Left forelimb (tissue), 1 donor: ENCODE data around the gene ARTN.
A peak's percentile ranks its signal among the peaks of the same experiment; 100 is the strongest.

Experiments used
- DNase-seq: peaks from one replicate; pipeline ENCODE4 v3.0.0-alpha.2; 2018; ENCODE audit warnings: low spot score

The ARTN gene

GRCh38 chr1:43924516-43924915, 9.1 kb upstream of the ARTN start:
- DNase-seq: no peak

GRCh38 chr1:43925846-43926245, 7.8 kb upstream of the ARTN start:
- DNase-seq: no peak

GRCh38 chr1:43930168-43930948, 3.2 kb upstream of the ARTN start:
- no peak for DNase-seq

- DNase-seq: no peak
Measured at GRCh38 chr1:43930949-43931275, 2.7 kb upstream of the ARTN start.

- DNase-seq: no peak
Measured at GRCh38 chr1:43931711-43932660, 1.6 kb upstream of the ARTN start.

- no peak for DNase-seq
Measured at GRCh38 chr1:43932786-43933385, 715 bp upstream of the ARTN start.

GRCh38 chr1:43934101-43934985, 742 bp downstream of the ARTN start:
- DNase-seq: peak; percentile 82

GRCh38 chr1:43934986-43935324, 1.4 kb downstream of the ARTN start:
- no peak for DNase-seq

- DNase-seq: no peak
Measured at GRCh38 chr1:43935711-43936427, 2.3 kb downstream of the ARTN start.

GRCh38 chr1:43936431-43937151, 3.0 kb downstream of the ARTN start:
- no peak for DNase-seq

GRCh38 chr1:43937179-43937865, 3.7 kb downstream of the ARTN start:
- no peak for DNase-seq

GRCh38 chr1:43938383-43938782, 4.8 kb downstream of the ARTN start:
- no peak for DNase-seq

- DNase-seq: no peak
Measured at GRCh38 chr1:43938892-43939587, 5.4 kb downstream of the ARTN start.

- no peak for DNase-seq
Measured at GRCh38 chr1:43942411-43942810, 8.8 kb downstream of the ARTN start.

GRCh38 chr1:43944860-43945259, 11.3 kb downstream of the ARTN start:
- no peak for DNase-seq

- no peak for DNase-seq
Measured at GRCh38 chr1:43945674-43946235, 12.2 kb downstream of the ARTN start.

GRCh38 chr1:43946236-43947060, 12.8 kb downstream of the ARTN start, which contains the start of gene IPO13:
Gene IPO13 (plus strand): TSS chr1:43946950. CDS start chr1:43947601, 651 bp downstream.
- peak; percentile 99 for DNase-seq
